SK-N-SH (cell line): ENCODE measurements around the gene G6PC1.

Source experiments
- CTCF ChIP-seq: fragments of 200-600 bp; sonication (generic); IDR thresholded peaks from 2 replicates; pipeline ENCODE4 v1.6.1; 2017; ENCODE audit warnings: antibody characterized with exemption, mild to moderate bottlenecking, moderate library complexity
- EP300 ChIP-seq, 2 experiments: IDR thresholded peaks; 2 replicates each; pipeline versions ENCODE4 v1.4.0 to v1.6.1; 2012; ENCODE audit warnings: borderline replicate concordance in 1 of 2, low read depth in 1 of 2, low read length in 1 of 2
- MXI1 ChIP-seq: IDR thresholded peaks from 2 replicates; pipeline ENCODE4 v1.6.1; 2012; ENCODE audit warnings: mild to moderate bottlenecking, low read depth, low read length, improper control_type of control experiment
- SIN3A ChIP-seq: IDR thresholded peaks from 2 replicates; pipeline ENCODE4 v1.6.1; 2012; ENCODE audit warnings: low read depth, mild to moderate bottlenecking, low read length, moderate library complexity, borderline replicate concordance

DNA sequence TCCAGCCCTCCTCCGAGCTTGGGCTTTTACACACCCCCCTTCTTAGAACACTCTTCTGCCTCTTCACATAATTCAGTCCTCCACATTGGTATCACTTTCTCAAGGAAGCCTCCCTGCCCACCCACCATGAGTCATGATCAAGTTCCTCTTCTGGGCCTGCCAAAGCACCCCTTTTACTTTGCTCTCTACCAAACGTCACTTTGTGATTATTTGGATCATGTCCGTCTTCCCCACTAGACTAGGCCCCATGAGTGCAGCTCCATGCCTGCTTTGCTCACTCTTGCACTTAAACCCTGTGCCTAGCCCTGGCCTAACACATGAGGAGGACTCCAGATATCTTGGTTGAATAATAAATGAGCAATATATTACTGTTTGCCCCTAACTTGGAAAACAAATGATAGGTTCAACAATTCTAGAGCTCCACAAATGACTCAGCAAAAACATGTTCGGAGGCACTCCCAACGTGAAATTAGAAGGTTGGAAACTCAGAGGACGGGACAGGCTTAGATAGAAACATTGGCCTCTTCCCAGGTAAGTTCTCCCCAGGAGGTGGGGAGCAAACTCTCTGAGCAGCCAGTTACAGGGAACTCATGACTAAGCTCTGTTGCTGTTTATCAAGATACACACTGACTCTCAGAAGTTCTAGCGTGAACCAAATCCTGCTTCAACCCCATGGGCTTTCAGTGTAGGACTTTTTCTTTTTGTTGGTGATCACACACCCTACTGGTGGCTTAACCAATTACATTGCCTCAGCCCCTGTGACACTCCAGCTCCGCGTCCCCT lies 28.3 kb downstream of the G6PC1 start:
- no peak for TF ChIP-seq SIN3A
- TF ChIP-seq EP300 (IDR thresholded peaks at IDR 0.05; ENCODE audit: borderline replicate concordance in 1 of 2, low read depth in 1 of 2, low read length in 1 of 2): no peak
- TF ChIP-seq MXI1: no peak
- TF ChIP-seq CTCF: peak; percentile 56
